ENCODE measurements around the gene JAK1. TPM values are rescaled to one million over a fixed set of nuclear protein-coding genes. Genes with fewer than 3 reads are reported as not detected.

JAK1 gene
- total RNA-seq, 1 donor from 2014 or later, result 80.7 TPM

GRCh38 chr1:64814427-64814826 lies 151.9 kb downstream of the JAK1 start:
- FAIRE-seq, result no peak

GRCh38 chr1:64811131-64811530 lies 155.2 kb downstream of the JAK1 start:
- no peak for FAIRE-seq
- no peak overlapping the region for H3K9ac ChIP-seq (ENCODE audit: low read length)

More at GRCh38 chr1:64814427-64814826, 151.9 kb downstream of the JAK1 start:
- TF ChIP-seq CTCF (IDR thresholded peaks at IDR 0.05; ENCODE audit: insufficient read depth, low read depth, low read length), result no peak
- TF ChIP-seq EZH2 (IDR thresholded peaks at IDR 0.05; ENCODE audit: insufficient read depth, low read length), result no peak
- Histone ChIP-seq H3K79me2 (ENCODE audit: insufficient read depth, low read length) (no peaks in the 10 kb centered on the region), H3K27me3 (ENCODE audit: insufficient read depth, low read length) (no peaks in the 10 kb centered on the region), H3K27ac (ENCODE audit: low read depth, low read length) (no peak overlapping the region), H3K4me2 (ENCODE audit: low read length) (no peak overlapping the region), H3K9me3 (ENCODE audit: insufficient read depth, low read depth, low read length) (no peaks in the 10 kb centered on the region), H2AFZ (ENCODE audit: low read depth, low read length) (no peak overlapping the region), H3K9ac (ENCODE audit: low read length) (no peak overlapping the region), H4K20me1 (ENCODE audit: insufficient read depth, low read length) (no peaks in the 10 kb centered on the region), H3K36me3 (ENCODE audit: insufficient read depth, low read length) (no peaks in the 10 kb centered on the region), H3K4me1 (ENCODE audit: insufficient read depth, low read length) (no peaks in the 10 kb centered on the region), H3K4me3 (ENCODE audit: insufficient read depth, low read depth, low read length) (no peak overlapping the region)
- H3K36me3 Mint-ChIP-seq (ENCODE audit: low read depth, unreplicated experiment), result peaks cover 9% of the 10 kb centered on the region
- H3K27me3 Mint-ChIP-seq (ENCODE audit: low read depth, unreplicated experiment), result no peaks in the 10 kb centered on the region
- no peak overlapping the region for H3K27ac Mint-ChIP-seq (ENCODE audit: unreplicated experiment)
- DNase-seq (ENCODE audit: low read depth), result no peak
- peaks cover 4% of the 10 kb centered on the region for H3K9me3 Mint-ChIP-seq (ENCODE audit: unreplicated experiment)
- no peak overlapping the region for H3K4me3 Mint-ChIP-seq (ENCODE audit: unreplicated experiment)
- no peaks in the 10 kb centered on the region for H3K4me1 Mint-ChIP-seq (ENCODE audit: low read depth, unreplicated experiment)

More at GRCh38 chr1:64811131-64811530, 155.2 kb downstream of the JAK1 start:
- Histone ChIP-seq H3K4me1 (ENCODE audit: insufficient read depth, low read length) (no peaks in the 10 kb centered on the region), H3K27ac (ENCODE audit: low read depth, low read length) (no peak overlapping the region), H3K79me2 (ENCODE audit: insufficient read depth, low read length) (no peaks in the 10 kb centered on the region), H4K20me1 (ENCODE audit: insufficient read depth, low read length) (no peaks in the 10 kb centered on the region), H3K4me3 (ENCODE audit: insufficient read depth, low read depth, low read length) (no peak overlapping the region), H3K36me3 (ENCODE audit: insufficient read depth, low read length) (no peaks in the 10 kb centered on the region), H3K4me2 (ENCODE audit: low read length) (no peak overlapping the region), H3K9me3 (ENCODE audit: insufficient read depth, low read depth, low read length) (no peaks in the 10 kb centered on the region), H2AFZ (ENCODE audit: low read depth, low read length) (no peak overlapping the region), H3K27me3 (ENCODE audit: insufficient read depth, low read length) (no peaks in the 10 kb centered on the region)
- Mint-ChIP-seq H3K9me3 (ENCODE audit: unreplicated experiment) (no peaks in the 10 kb centered on the region), H3K27ac (ENCODE audit: unreplicated experiment) (no peak overlapping the region), H3K36me3 (ENCODE audit: low read depth, unreplicated experiment) (no peaks in the 10 kb centered on the region), H3K4me1 (ENCODE audit: low read depth, unreplicated experiment) (no peaks in the 10 kb centered on the region), H3K4me3 (ENCODE audit: unreplicated experiment) (no peak overlapping the region), H3K27me3 (ENCODE audit: low read depth, unreplicated experiment) (no peaks in the 10 kb centered on the region)
- TF ChIP-seq CTCF (IDR thresholded peaks at IDR 0.05; ENCODE audit: insufficient read depth, low read depth, low read length) (no peak), EZH2 (IDR thresholded peaks at IDR 0.05; ENCODE audit: insufficient read depth, low read length) (no peak)
- DNase-seq (ENCODE audit: low read depth), result no peak
